Measurements from ENCODE around the gene TMCC3. TPM values are rescaled to one million over a fixed set of nuclear protein-coding genes. Genes with fewer than 3 reads are reported as not detected.

TMCC3 gene
- total RNA-seq, 1 donor: 0.72 TPM

GRCh38 chr12:94589591-94590001 lies 60.8 kb downstream of the TMCC3 start:
- H3K4me3 ChIP-seq (ENCODE audit: low read depth, low read length): no peak overlapping the region
- no peak for TF ChIP-seq CTCF (IDR thresholded peaks at IDR 0.05; ENCODE audit: insufficient read depth, low read length)
- no peak for DNase-seq (ENCODE audit: low read depth)

- no peak overlapping the region for H3K4me3 ChIP-seq (ENCODE audit: low read depth, low read length)
- DNase-seq (ENCODE audit: low read depth): no peak
- TF ChIP-seq CTCF (IDR thresholded peaks at IDR 0.05; ENCODE audit: insufficient read depth, low read length): no peak
Measured at GRCh38 chr12:94588346-94588745, 62.0 kb downstream of the TMCC3 start.

GRCh38 chr12:94587266-94588241 lies 62.8 kb downstream of the TMCC3 start:
- no peak for DNase-seq (ENCODE audit: low read depth)
- no peak for TF ChIP-seq CTCF (IDR thresholded peaks at IDR 0.05; ENCODE audit: insufficient read depth, low read length)
- no peak overlapping the region for H3K4me3 ChIP-seq (ENCODE audit: low read depth, low read length)

GRCh38 chr12:94586589-94587259 lies 63.6 kb downstream of the TMCC3 start:
- TF ChIP-seq CTCF (IDR thresholded peaks at IDR 0.05; ENCODE audit: insufficient read depth, low read length): no peak
- peak; percentile 63 for DNase-seq (ENCODE audit: low read depth)
- no peak overlapping the region for H3K4me3 ChIP-seq (ENCODE audit: low read depth, low read length)

- no peak overlapping the region for H3K4me3 ChIP-seq (ENCODE audit: low read depth, low read length)
- TF ChIP-seq CTCF (IDR thresholded peaks at IDR 0.05; ENCODE audit: insufficient read depth, low read length): no peak
- DNase-seq (ENCODE audit: low read depth): no peak
Measured at GRCh38 chr12:94585626-94586025, 64.7 kb downstream of the TMCC3 start.

- H3K4me3 ChIP-seq (ENCODE audit: low read depth, low read length): no peak overlapping the region
Measured at GRCh38 chr12:94584377-94584776, 66.0 kb downstream of the TMCC3 start.

More at GRCh38 chr12:94584377-94584776, 66.0 kb downstream of the TMCC3 start:
- no peak for DNase-seq (ENCODE audit: low read depth)
- no peak for TF ChIP-seq CTCF (IDR thresholded peaks at IDR 0.05; ENCODE audit: insufficient read depth, low read length)

All from fibroblast of the aortic adventitia (primary cell).